Lower lobe of right lung (tissue), 2 donors: ENCODE data around the gene CAPN3. TPM values are rescaled to one million over a fixed set of nuclear protein-coding genes. Genes with fewer than 3 reads are reported as not detected.
A peak's percentile ranks its signal among the peaks of the same experiment; 100 is the strongest.

ENCODE experiments used
- ATAC-seq, 2 donors: fragments of 200-7000 bp; cut with Tn5 transposase; one replicate each; pipeline ENCODE4 v1.9.1; 2020 to 2022; ENCODE audit warnings: mild to moderate bottlenecking in 2 of 2, moderate library complexity in 2 of 2
- DNase-seq: peaks from one replicate; pipeline ENCODE4 v3.0.0-alpha.2; 2020
- H3K27ac ChIP-seq: fragments of 200-600 bp; one replicate; pipeline ENCODE4 v1.8.0; 2022
- H3K27me3 ChIP-seq: fragments of 200-600 bp; one replicate; pipeline ENCODE4 v1.8.0; 2022; ENCODE audit warnings: low read depth
- H3K36me3 ChIP-seq: fragments of 200-600 bp; one replicate; pipeline ENCODE4 v1.8.0; 2022; ENCODE audit warnings: mild to moderate bottlenecking
- H3K4me1 ChIP-seq: fragments of 200-600 bp; one replicate; pipeline ENCODE4 v1.8.0; 2022
- H3K4me3 ChIP-seq: fragments of 200-600 bp; one replicate; pipeline ENCODE4 v1.8.0; 2022; ENCODE audit warnings: mild to moderate bottlenecking
- H3K9me3 ChIP-seq: fragments of 200-600 bp; one replicate; pipeline ENCODE4 v1.8.0; 2022
- CTCF ChIP-seq: fragments of 200-600 bp; IDR thresholded peaks from one replicate; pipeline ENCODE4 v1.8.0; 2022; ENCODE audit warnings: antibody characterized with exemption, mild to moderate bottlenecking
- intact Hi-C: fragments of 100-400 bp; cut with DNase I; formaldehyde crosslinking; loops from one replicate; pipeline ENCODE4 v1.11.0; 2022
- total RNA-seq: library from RNA; stranded (reverse); fragmentation: NEBNext Ultra II Directional; extraction: Animal tissue kit (Norgen Biotek cat#: 25700); gene quantifications from one replicate; pipeline ENCODE4 v1.2.1, GENCODE V29; 2021
- donor health status: DM: no; HTN: yes; CAD: no; lungs with severe emphysema.

CAPN3 gene
- total RNA-seq, 1 donor from 2014 or later = 47.2 TPM

- intact Hi-C loops = no loop called here
- DNase-seq = no peak
- H3K36me3 ChIP-seq = no peaks in the 10 kb centered on the region
- H3K4me3 ChIP-seq = no peak overlapping the region
- no peaks in the 10 kb centered on the region for H3K4me1 ChIP-seq
- H3K27ac ChIP-seq = no peak overlapping the region
- H3K27me3 ChIP-seq = no peaks in the 10 kb centered on the region
- TF ChIP-seq CTCF = no peak
- H3K9me3 ChIP-seq = peaks cover 10% of the 10 kb centered on the region
- ATAC-seq = peak in 1 of 2 donors; percentile 42
These were observed 14.6 kb downstream of the CAPN3 start for GRCh38 chr15:42373936-42374335.

- ATAC-seq (no peak), DNase-seq (no peak)
- intact Hi-C loops = no loop called here
- Histone ChIP-seq H3K9me3 (peaks cover 10% of the 10 kb centered on the region), H3K27ac (no peak overlapping the region), H3K4me1 (no peaks in the 10 kb centered on the region), H3K27me3 (no peaks in the 10 kb centered on the region), H3K4me3 (no peak overlapping the region), H3K36me3 (no peaks in the 10 kb centered on the region)
- TF ChIP-seq CTCF = no peak
These were observed 15.5 kb downstream of the CAPN3 start for GRCh38 chr15:42374810-42375209.

GRCh38 chr15:42375252-42375651, 16.0 kb downstream of the CAPN3 start:
- H3K4me3 ChIP-seq = no peak overlapping the region
- H3K4me1 ChIP-seq = no peaks in the 10 kb centered on the region
- peak; percentile 37 to 42 for ATAC-seq
- DNase-seq = no peak
- intact Hi-C loops = no loop called here
- TF ChIP-seq CTCF = no peak
- peaks cover 10% of the 10 kb centered on the region for H3K9me3 ChIP-seq
- no peaks in the 10 kb centered on the region for H3K27me3 ChIP-seq
- no peak overlapping the region for H3K27ac ChIP-seq
- no peaks in the 10 kb centered on the region for H3K36me3 ChIP-seq

GRCh38 chr15:42375941-42376340, 16.6 kb downstream of the CAPN3 start:
- DNase-seq = no peak
- H3K27me3 ChIP-seq = no peaks in the 10 kb centered on the region
- ATAC-seq = no peak
- peaks cover 10% of the 10 kb centered on the region for H3K9me3 ChIP-seq
- no peak for TF ChIP-seq CTCF
- intact Hi-C loops = no loop called here
- H3K36me3 ChIP-seq = no peaks in the 10 kb centered on the region
- no peak overlapping the region for H3K27ac ChIP-seq
- no peak overlapping the region for H3K4me3 ChIP-seq
- no peaks in the 10 kb centered on the region for H3K4me1 ChIP-seq

- H3K9me3 ChIP-seq = peaks cover 10% of the 10 kb centered on the region
- no peak overlapping the region for H3K4me3 ChIP-seq
- H3K27ac ChIP-seq = no peak overlapping the region
These were observed 18.7 kb downstream of the CAPN3 start for GRCh38 chr15:42378011-42378410.

More at GRCh38 chr15:42378011-42378410, 18.7 kb downstream of the CAPN3 start:
- no peak for TF ChIP-seq CTCF
- ATAC-seq (no peak), DNase-seq (no peak)
- intact Hi-C loops = no loop called here
- Histone ChIP-seq H3K27me3 (no peaks in the 10 kb centered on the region), H3K4me1 (no peaks in the 10 kb centered on the region), H3K36me3 (no peaks in the 10 kb centered on the region)
